CD4-positive, alpha-beta T cell (primary cell): ENCODE results near the gene DNASE1L2. TPM values are rescaled to one million over a fixed set of nuclear protein-coding genes. Genes with fewer than 3 reads are reported as not detected.

Source experiments
- ATAC-seq: fragments of 200-7000 bp; cut with Tn5 transposase; one replicate; pipeline ENCODE4 v1.10.0; 2022; ENCODE audit warnings: mild to moderate bottlenecking; ENCODE audit not compliant: poor library complexity
- CTCF ChIA-PET: fragments of 350-600 bp; sonication (Branson Sonifier 250); formaldehyde crosslinking; loops from one replicate; lab custom pipeline; 2021; ENCODE audit warnings: antibody characterized with exemption, inconsistent platforms; lab: Charles Lee
- POLR2A ChIA-PET: fragments of 350-600 bp; sonication (Branson Sonifier 250); formaldehyde crosslinking; loops from one replicate; lab custom pipeline; 2021; ENCODE audit warnings: antibody characterized with exemption, inconsistent platforms; lab: Charles Lee
- DNase-seq, 14 experiments: peaks; one replicate each; pipeline ENCODE4 v3.0.0-alpha.2; 2013 to 2020; ENCODE audit warnings: mixed read lengths in 2 of 14
- H3K27ac ChIP-seq, 2 donors: one replicate each; pipeline versions ENCODE4 v1.5.1 to v1.7.0; 2013; ENCODE audit warnings: low read length in 2 of 2, low read depth in 1 of 2, mild to moderate bottlenecking in 1 of 2
- H3K27me3 ChIP-seq, 2 experiments: 1 replicate in 1 of 2; 2 replicates in 1 of 2; pipeline versions ENCODE4 v1.6.1 to v1.7.0; 2013; ENCODE audit warnings: low read length in 2 of 2, control low read depth in 1 of 2, mild to moderate bottlenecking in 1 of 2, moderate library complexity in 1 of 2; ENCODE audit not compliant: insufficient read depth in 2 of 2, control insufficient read depth in 1 of 2
- H3K36me3 ChIP-seq: one replicate; pipeline ENCODE4 v1.6.1; 2013; ENCODE audit warnings: low read length, control low read depth; ENCODE audit not compliant: insufficient read depth
- H3K4me1 ChIP-seq: one replicate; pipeline ENCODE4 v1.6.1; 2013; ENCODE audit warnings: low read length, control low read depth; ENCODE audit not compliant: insufficient read depth
- H3K4me3 ChIP-seq: one replicate; pipeline ENCODE4 v1.5.1; 2013; ENCODE audit warnings: mild to moderate bottlenecking, low read length, moderate library complexity
- H3K9me3 ChIP-seq, 2 experiments: 1 replicate in 1 of 2; 2 replicates in 1 of 2; pipeline versions ENCODE4 v1.6.1 to v1.7.0; 2013; ENCODE audit warnings: low read length in 2 of 2, mild to moderate bottlenecking in 2 of 2, control low read depth in 1 of 2, moderate library complexity in 1 of 2; ENCODE audit not compliant: control insufficient read depth in 1 of 2, insufficient read depth in 1 of 2
- H3K27ac Mint-ChIP-seq: one replicate; pipeline ENCODE4 v1.8.0; 2020; ENCODE audit warnings: mixed read lengths
- H3K27me3 Mint-ChIP-seq: one replicate; pipeline ENCODE4 v1.8.0; 2021; ENCODE audit warnings: mixed read lengths
- H3K36me3 Mint-ChIP-seq: one replicate; pipeline ENCODE4 v1.8.0; 2021; ENCODE audit warnings: low read depth, mixed read lengths
- H3K4me1 Mint-ChIP-seq: one replicate; pipeline ENCODE4 v1.8.0; 2021; ENCODE audit warnings: low read depth, mixed read lengths
- H3K4me3 Mint-ChIP-seq: one replicate; pipeline ENCODE4 v1.8.0; 2020; ENCODE audit warnings: mild to moderate bottlenecking, mixed read lengths
- H3K9me3 Mint-ChIP-seq: one replicate; pipeline ENCODE4 v1.8.0; 2020; ENCODE audit warnings: mixed read lengths
- intact Hi-C, 2 experiments: fragments of 100-400 bp; cut with DNase I in 1 of 2; cut with micrococcal nuclease in 1 of 2; formaldehyde crosslinking; loops; one replicate each; pipeline versions ENCODE4 v1.15.1 to v1.9.0; 2023 to 2025; cut with DNase I, micrococcal nuclease
- total RNA-seq, 174 experiments: library from RNA in 2 of 174; stranded (reverse) in 2 of 174; gene quantifications; one replicate each; pipeline ENCODE4 v1.2.3 and lab custom pipeline; 2021 to 2026
- TF ChIP-seq, protein P1 (sequence below): fragments of 200-600 bp; IDR thresholded peaks from one replicate; pipeline ENCODE4 v1.8.0; 2022; ENCODE audit warnings: antibody characterized with exemption, mild to moderate bottlenecking

Gene DNASE1L2
- total RNA-seq, 2 experiments from 2014 or later, result 0.22 to 0.36 TPM

DNA sequence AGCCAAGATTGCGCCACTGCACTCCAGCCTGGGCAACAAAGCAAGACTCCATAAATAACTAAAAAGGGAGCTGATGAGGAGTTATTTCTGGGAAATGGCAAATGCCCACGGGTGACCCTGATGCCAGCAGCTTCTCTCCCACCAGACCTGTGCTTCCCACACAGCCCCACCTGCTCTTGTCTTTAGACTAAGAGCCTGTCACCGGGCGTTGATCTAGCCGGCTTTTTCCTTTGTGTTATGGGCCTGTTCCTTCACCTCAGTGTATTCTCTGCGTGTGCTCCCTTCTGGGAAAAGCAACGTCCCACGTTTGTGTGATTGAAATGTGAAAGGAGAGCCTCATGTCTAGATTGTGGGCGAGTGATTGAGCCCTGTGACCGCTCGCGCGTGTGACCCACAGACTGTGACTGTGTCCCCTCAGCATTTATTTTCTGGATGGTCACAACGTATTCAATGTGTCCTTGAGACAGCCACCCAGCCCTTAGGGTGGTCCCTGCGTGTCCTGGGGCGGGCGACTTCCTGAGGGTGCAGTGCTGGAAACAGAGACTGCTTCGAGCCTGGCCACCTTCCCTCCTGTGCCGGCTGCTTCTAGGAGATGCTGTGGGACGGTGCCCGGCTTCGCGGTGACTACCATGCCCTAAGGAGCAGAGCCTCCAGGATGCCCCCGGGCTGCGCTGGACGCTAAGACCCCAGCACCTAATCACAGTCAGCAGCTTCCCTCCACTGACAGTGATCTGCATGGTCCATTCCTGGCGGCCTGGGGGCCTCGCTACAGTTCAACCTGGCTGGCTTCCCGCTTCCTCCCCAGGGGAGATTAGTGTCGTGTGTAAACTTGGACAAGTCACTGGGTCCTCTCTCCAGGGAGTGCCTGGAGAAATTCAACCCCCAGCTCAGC, 39.5 kb downstream of the DNASE1L2 start:
- POLR2A ChIA-PET, result interaction anchor here (0.6 kb wide), 1 partner anchor 502 kb away, joined by 3 read pairs; no protein-coding TSS in a partner anchor
- no peak overlapping the region for H3K4me3 ChIP-seq
- no peaks in the 10 kb centered on the region for H3K9me3 ChIP-seq
- Mint-ChIP-seq H3K9me3 (no peaks in the 10 kb centered on the region), H3K4me1 (no peaks in the 10 kb centered on the region), H3K27ac (no peak overlapping the region), H3K36me3 (no peaks in the 10 kb centered on the region), H3K4me3 (no peak overlapping the region), H3K27me3 (no peaks in the 10 kb centered on the region)
- DNase-seq (no peak), ATAC-seq (no peak)
- H3K27ac ChIP-seq, result no peak overlapping the region
- intact Hi-C loops, result no loop called here
- CTCF ChIA-PET, result no interaction called here
- TF ChIP-seq, protein P1, sequence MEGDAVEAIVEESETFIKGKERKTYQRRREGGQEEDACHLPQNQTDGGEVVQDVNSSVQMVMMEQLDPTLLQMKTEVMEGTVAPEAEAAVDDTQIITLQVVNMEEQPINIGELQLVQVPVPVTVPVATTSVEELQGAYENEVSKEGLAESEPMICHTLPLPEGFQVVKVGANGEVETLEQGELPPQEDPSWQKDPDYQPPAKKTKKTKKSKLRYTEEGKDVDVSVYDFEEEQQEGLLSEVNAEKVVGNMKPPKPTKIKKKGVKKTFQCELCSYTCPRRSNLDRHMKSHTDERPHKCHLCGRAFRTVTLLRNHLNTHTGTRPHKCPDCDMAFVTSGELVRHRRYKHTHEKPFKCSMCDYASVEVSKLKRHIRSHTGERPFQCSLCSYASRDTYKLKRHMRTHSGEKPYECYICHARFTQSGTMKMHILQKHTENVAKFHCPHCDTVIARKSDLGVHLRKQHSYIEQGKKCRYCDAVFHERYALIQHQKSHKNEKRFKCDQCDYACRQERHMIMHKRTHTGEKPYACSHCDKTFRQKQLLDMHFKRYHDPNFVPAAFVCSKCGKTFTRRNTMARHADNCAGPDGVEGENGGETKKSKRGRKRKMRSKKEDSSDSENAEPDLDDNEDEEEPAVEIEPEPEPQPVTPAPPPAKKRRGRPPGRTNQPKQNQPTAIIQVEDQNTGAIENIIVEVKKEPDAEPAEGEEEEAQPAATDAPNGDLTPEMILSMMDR, result no peak
- H3K36me3 ChIP-seq, result no peaks in the 10 kb centered on the region
- H3K4me1 ChIP-seq, result no peaks in the 10 kb centered on the region
- H3K27me3 ChIP-seq, result no peaks in the 10 kb centered on the region

DNA sequence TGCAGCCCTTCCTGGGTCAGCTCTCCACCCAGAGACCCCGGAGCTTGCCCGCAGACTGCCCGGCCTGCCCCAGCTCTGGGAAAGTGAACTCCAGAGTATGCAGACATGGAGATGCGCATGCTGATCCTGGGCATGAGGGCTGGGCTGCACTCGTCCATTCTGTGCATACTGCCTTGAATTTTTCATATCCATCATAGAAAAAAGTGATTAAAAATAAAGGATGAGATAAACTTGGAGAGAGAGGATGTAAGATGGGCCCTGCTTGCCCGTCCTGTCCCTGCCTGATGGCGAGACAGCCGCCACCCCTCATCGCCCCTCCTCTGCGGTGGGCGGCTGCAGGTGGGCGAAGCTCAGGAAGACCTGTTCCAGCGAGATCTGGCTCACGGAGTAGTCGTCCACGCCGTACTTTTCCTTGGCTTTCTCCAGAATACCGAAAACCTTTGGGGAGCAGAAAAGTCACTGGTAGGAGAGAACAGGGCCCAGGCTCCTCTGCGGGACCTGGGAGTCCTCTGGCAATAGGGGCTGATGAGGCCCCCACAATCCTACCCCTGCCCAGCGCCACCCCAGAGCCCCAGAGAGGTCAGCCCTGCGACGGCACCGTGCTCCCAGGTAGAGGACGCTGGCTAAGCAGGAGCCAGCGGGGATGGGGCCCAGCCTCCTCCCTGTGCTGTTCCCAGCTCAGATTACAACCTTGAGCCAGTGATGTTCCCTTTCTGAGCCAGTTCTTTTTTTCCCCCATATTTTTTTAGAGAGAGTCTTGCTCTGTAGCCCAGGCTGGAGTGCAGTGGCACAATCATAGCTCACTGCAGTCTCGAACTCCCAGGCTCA, 40.3 kb downstream of the DNASE1L2 start:
- Mint-ChIP-seq H3K4me3 (no peak overlapping the region), H3K36me3 (no peaks in the 10 kb centered on the region), H3K27me3 (no peaks in the 10 kb centered on the region), H3K27ac (no peak overlapping the region), H3K4me1 (no peaks in the 10 kb centered on the region), H3K9me3 (no peaks in the 10 kb centered on the region)
- no peak overlapping the region for H3K4me3 ChIP-seq
- intact Hi-C loops, result no loop called here
- DNase-seq, result peak in 1 of 14 experiments; percentile 7
- CTCF ChIA-PET, result no interaction called here
- POLR2A ChIA-PET, result no interaction called here
- no peaks in the 10 kb centered on the region for H3K36me3 ChIP-seq
- H3K27ac ChIP-seq, result no peak overlapping the region
- no peak for ATAC-seq
- no peaks in the 10 kb centered on the region for H3K9me3 ChIP-seq
- no peaks in the 10 kb centered on the region for H3K4me1 ChIP-seq
- TF ChIP-seq, protein P1, result no peak
- H3K27me3 ChIP-seq, result no peaks in the 10 kb centered on the region

DNA sequence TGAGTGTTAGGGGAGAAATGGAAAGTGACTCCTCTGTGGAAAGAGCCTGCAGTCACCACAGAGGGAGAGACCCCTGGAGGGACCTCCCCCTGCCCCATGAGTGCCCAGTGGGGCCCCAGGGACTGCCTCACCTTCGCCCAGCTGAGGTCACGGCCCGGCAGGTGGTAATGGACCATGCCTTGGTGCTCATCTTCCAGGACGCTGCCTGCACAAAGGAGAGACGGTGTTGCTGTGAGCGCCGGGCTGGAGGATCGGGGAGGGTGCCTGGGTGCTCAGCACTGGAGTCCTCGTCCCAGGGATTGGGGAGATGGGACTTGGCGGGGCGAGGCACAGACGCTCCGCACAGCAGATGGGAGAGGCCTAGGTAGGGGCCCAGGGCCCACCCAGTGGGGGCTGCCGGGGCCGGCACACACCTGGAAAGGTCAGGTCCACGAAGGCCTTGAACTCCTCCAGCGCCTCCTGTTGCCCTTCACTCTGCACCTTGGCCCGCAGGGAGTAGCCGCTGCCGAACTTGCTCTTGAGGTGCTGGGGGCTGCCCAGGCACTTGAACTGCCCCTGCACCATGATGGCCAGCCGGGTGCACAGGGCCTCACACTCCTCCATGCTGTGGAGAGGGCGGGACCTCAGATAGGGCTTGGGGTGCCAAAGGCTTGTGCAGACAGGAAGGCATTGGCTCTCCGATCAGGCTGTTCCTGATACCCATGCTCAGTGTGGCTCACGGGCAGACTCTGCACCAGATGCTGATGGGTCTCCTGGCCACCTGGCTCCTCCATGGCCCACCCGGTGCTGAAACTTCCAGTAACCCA, 41.4 kb downstream of the DNASE1L2 start:
- H3K36me3 ChIP-seq, result no peaks in the 10 kb centered on the region
- no peaks in the 10 kb centered on the region for H3K4me1 ChIP-seq
- no peaks in the 10 kb centered on the region for H3K9me3 ChIP-seq
- peak in 1 of 14 experiments; percentile 12 for DNase-seq
- H3K27me3 ChIP-seq, result no peaks in the 10 kb centered on the region
- Mint-ChIP-seq H3K9me3 (no peaks in the 10 kb centered on the region), H3K27ac (no peak overlapping the region), H3K27me3 (no peaks in the 10 kb centered on the region), H3K4me1 (no peaks in the 10 kb centered on the region), H3K36me3 (no peaks in the 10 kb centered on the region), H3K4me3 (no peak overlapping the region)
- TF ChIP-seq, protein P1, result no peak
- no peak overlapping the region for H3K4me3 ChIP-seq
- ATAC-seq, result no peak
- ChIA-PET CTCF (no interaction called here), POLR2A (no interaction called here)
- intact Hi-C loops, result no loop called here
- H3K27ac ChIP-seq, result no peak overlapping the region
